Lung (tissue), 12 donors: Measurements from ENCODE around the gene SLC25A41. TPM values are rescaled to one million over a fixed set of nuclear protein-coding genes. Genes with fewer than 3 reads are reported as not detected.
"Not testable (repeated sequence)": the region's sequence is repeated elsewhere in the genome, so short reads cannot be mapped to it uniquely, and the experiment has no call there.

Source experiments
- ATAC-seq: fragments of 200-7000 bp; cut with Tn5 transposase; one replicate; pipeline ENCODE4 v1.9.1; 2020; ENCODE audit warnings: moderate number of reproducible peaks; ENCODE audit not compliant: insufficient read depth, low FRiP score
- DNase-seq, 3 donors: peaks; one replicate each; pipeline ENCODE4 v3.0.0-alpha.2; 2013 to 2017
- H3K27ac ChIP-seq, 2 donors: one replicate each; pipeline ENCODE4 v1.5.1; 2013; ENCODE audit warnings: mild to moderate bottlenecking in 2 of 2, moderate library complexity in 2 of 2, control low read depth in 1 of 2, inconsistent platforms in 1 of 2, low read depth in 1 of 2, low read length in 1 of 2
- H3K27me3 ChIP-seq, 3 donors: one replicate each; pipeline ENCODE4 v1.5.1; 2013; ENCODE audit warnings: low read length in 2 of 3; ENCODE audit not compliant: control insufficient read depth in 3 of 3, insufficient read depth in 3 of 3
- H3K36me3 ChIP-seq, 4 donors: one replicate each; pipeline ENCODE4 v1.5.1; 2013; ENCODE audit warnings: low read length in 4 of 4, mild to moderate bottlenecking in 1 of 4, moderate library complexity in 1 of 4; ENCODE audit not compliant: control insufficient read depth in 4 of 4, insufficient read depth in 4 of 4
- H3K4me1 ChIP-seq, 5 donors: one replicate each; pipeline ENCODE4 v1.5.1; 2013; ENCODE audit warnings: low read length in 5 of 5, mild to moderate bottlenecking in 2 of 5, moderate library complexity in 1 of 5; ENCODE audit not compliant: control insufficient read depth in 5 of 5, insufficient read depth in 5 of 5
- H3K4me3 ChIP-seq: one replicate; pipeline ENCODE4 v1.5.1; 2013; ENCODE audit warnings: mild to moderate bottlenecking, control low read depth, moderate library complexity
- H3K9ac ChIP-seq, 2 donors: one replicate each; pipeline ENCODE4 v1.5.1; 2013; ENCODE audit warnings: low read length in 2 of 2, control low read depth in 1 of 2; ENCODE audit not compliant: insufficient read depth in 1 of 2
- H3K9me3 ChIP-seq, 4 donors: one replicate each; pipeline ENCODE4 v1.5.1; 2013; ENCODE audit warnings: low read length in 3 of 4, mild to moderate bottlenecking in 1 of 4, moderate library complexity in 1 of 4; ENCODE audit not compliant: control insufficient read depth in 4 of 4, insufficient read depth in 3 of 4
- WGBS, 2 donors: extraction: QIAGEN DNeasy Blood & Tissue Kit; methylation state at CpG; one replicate each; pipeline ENCODE4 v1.1.7; 2013; 5-methylcytosine and 5-hydroxymethylcytosine counted together
- polyA plus RNA-seq, 2 donors: library from polyadenylated mRNA; stranded (reverse); fragments of 200-250 nt; gene quantifications; one replicate each; pipeline ENCODE4 v1.2.1, GENCODE V29; 2013
- total RNA-seq, 2 donors: library from RNA; depleted of rRNA in 1 of 2; stranded (reverse); fragments of >200 nt in 1 of 2; gene quantifications; one replicate each; pipeline ENCODE4 v1.2.1, GENCODE V29; 2014 to 2021
- TF ChIP-seq, protein P1 (sequence below): IDR thresholded peaks from 2 replicates; pipeline ENCODE4 v1.5.1; 2012; ENCODE audit warnings: mild to moderate bottlenecking; ENCODE audit errors: control extremely low read depth, extremely low read depth
- donor health status: control.
- donor health status: control.
- donor health status: Bipolar disorder and iron deficiency.
- donor health status: healthy.
- donor health status: DM: yes; HTN: yes; CAD: no.

Gene SLC25A41
- total and polyA plus RNA-seq, 4 donors: 0.10 to 0.43 (median 0.28) TPM; not detected in 1

- Histone ChIP-seq H3K27me3 (no peaks in the 10 kb centered on the region), H3K4me3 (no peak overlapping the region), H3K36me3 (peaks cover 0 to 3% (median 0%) of the 10 kb centered on the region in 4 donors), H3K9ac (no peak overlapping the region), H3K27ac (no peak overlapping the region), H3K4me1 (no peaks in the 10 kb centered on the region), H3K9me3 (no peaks in the 10 kb centered on the region)
- DNase-seq (no peak), ATAC-seq (no peak)
- WGBS, 2 donors: 94% methylated on average over 4 of the region's 4 CpGs
- TF ChIP-seq, protein P1, sequence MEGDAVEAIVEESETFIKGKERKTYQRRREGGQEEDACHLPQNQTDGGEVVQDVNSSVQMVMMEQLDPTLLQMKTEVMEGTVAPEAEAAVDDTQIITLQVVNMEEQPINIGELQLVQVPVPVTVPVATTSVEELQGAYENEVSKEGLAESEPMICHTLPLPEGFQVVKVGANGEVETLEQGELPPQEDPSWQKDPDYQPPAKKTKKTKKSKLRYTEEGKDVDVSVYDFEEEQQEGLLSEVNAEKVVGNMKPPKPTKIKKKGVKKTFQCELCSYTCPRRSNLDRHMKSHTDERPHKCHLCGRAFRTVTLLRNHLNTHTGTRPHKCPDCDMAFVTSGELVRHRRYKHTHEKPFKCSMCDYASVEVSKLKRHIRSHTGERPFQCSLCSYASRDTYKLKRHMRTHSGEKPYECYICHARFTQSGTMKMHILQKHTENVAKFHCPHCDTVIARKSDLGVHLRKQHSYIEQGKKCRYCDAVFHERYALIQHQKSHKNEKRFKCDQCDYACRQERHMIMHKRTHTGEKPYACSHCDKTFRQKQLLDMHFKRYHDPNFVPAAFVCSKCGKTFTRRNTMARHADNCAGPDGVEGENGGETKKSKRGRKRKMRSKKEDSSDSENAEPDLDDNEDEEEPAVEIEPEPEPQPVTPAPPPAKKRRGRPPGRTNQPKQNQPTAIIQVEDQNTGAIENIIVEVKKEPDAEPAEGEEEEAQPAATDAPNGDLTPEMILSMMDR: no peak
Observed at GRCh38 chr19:6439743-6440142, 6.2 kb upstream of the SLC25A41 start.

DNA sequence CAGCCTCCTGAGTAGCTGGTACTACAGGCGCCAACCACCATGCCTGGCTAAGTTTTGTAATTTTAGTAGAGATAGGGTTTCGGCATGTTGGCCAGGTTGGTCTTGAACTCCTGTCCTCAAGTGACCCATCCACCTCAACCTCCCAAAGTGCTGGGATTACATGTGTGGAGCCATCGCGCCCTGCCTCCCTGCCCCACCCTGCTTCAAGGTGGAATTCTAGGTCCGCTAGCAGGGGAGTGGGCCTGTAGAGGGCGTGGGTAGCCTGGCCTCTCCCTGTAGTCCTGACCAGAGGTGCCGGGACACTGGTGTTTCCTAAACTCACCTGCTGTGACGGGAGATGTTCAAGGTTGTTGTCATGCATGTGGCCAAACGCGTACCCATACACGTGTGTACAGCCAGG lies 398 bp downstream of the SLC25A41 start:
- Histone ChIP-seq H3K9ac (no peak overlapping the region), H3K27ac (no peak overlapping the region), H3K36me3 (no peaks in the 10 kb centered on the region), H3K4me1 (no peaks in the 10 kb centered on the region), H3K4me3 (no peak overlapping the region), H3K9me3 (no peaks in the 10 kb centered on the region), H3K27me3 (no peaks in the 10 kb centered on the region)
- 90 to 93% methylated on average over 11 of the region's 11 CpGs for WGBS, 2 donors
- DNase-seq (no peak), ATAC-seq (no peak)
- TF ChIP-seq, protein P1: no peak

DNA sequence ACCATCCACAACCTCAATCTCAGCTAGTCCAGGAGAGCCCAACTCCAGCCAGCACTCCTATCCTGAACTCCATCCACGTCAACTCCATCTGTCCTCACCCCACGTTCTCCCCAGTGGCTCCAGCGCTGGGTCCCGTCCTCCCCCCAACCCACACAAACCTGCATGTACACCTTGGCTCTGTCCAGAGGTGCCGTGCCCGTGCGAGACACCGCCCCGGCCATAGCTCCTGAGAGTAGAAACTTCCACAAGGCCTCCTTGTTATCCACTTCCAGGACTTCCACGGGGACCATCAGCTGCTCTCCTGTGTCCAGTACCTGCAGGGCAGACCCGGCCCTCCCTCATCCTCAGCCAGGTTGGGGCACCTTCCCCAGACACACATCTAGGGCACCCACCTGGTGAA lies 1.7 kb downstream of the SLC25A41 start:
- Histone ChIP-seq H3K9me3 (no peaks in the 10 kb centered on the region), H3K27ac (no peak overlapping the region), H3K4me3 (no peak overlapping the region), H3K4me1 (no peaks in the 10 kb centered on the region), H3K36me3 (no peaks in the 10 kb centered on the region), H3K9ac (no peak overlapping the region), H3K27me3 (no peaks in the 10 kb centered on the region)
- TF ChIP-seq, protein P1: no peak
- ATAC-seq: no peak
- no peak for DNase-seq
- 88 to 93% methylated on average over 11 of the region's 11 CpGs for WGBS, 2 donors

DNA sequence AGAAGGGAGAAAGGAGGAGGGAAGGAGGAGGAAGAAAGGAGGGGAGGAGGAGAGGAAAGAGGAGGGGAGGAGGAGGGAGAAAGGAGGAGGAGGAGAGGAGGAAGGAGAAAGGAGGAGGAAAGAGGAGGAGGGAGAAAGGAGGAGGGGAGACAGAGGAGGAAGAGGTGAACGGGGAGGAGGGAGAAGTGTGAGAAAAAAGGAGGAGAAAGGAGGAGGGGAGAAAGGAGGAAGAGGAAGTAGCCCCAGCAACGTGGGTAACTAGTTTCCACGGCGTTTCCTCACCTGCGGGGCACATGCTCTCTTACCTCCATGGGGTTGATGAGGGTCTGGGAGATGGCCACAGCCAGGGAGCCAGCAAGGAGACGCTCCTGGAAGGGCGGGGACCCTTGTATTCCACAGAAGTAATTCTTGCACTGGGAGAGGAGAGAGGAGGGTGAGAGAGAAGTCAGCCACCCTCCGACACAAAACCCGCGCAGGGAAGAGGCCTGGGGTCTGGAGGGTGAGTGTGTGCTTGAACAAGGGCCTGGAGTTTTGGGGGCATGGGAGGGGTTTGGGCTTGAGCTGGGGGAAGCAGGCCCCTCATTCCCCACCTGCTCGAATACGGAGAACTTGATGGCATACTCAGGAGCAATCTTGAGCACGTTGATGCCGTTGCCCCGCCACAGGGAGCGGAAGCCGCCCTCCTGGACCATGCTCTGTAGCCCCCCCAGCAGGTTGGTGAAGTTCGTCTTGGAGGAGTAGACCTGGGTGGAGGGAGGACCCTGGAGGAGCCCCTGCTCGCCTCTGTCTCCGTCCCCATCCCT lies 3.9 kb downstream of the SLC25A41 start:
- DNase-seq: no peak
- 56 to 57% methylated on average over 20 of the region's 20 CpGs for WGBS, 2 donors

GRCh38 chr19:6428692-6429418 lies 4.7 kb downstream of the SLC25A41 start:
- not testable (repeated sequence) for H3K9me3 ChIP-seq, DNase-seq, H3K27me3 ChIP-seq, H3K4me1 ChIP-seq, H3K9ac ChIP-seq, H3K27ac ChIP-seq, ATAC-seq, H3K4me3 ChIP-seq, H3K36me3 ChIP-seq
- 89 to 94% methylated on average over 2 of the region's 2 CpGs for WGBS, 2 donors

More for the DNA sequence above, 3.9 kb downstream of the SLC25A41 start:
- Histone ChIP-seq H3K27ac (no peak overlapping the region), H3K4me1 (peaks cover 0 to 5% (median 0%) of the 10 kb centered on the region in 5 donors), H3K27me3 (no peaks in the 10 kb centered on the region), H3K9me3 (no peaks in the 10 kb centered on the region), H3K4me3 (no peak overlapping the region), H3K36me3 (no peaks in the 10 kb centered on the region), H3K9ac (no peak overlapping the region)
- TF ChIP-seq, protein P1: no peak
- no peak for ATAC-seq
